Keratinocyte (primary cell): ENCODE data around the gene IVL.

Experiments used
- CTCF ChIP-seq, 3 experiments: IDR thresholded peaks in 1 of 3; conservative IDR thresholded peaks in 1 of 3; optimal IDR thresholded peaks in 1 of 3; 2 replicates in 2 of 3; 3 replicates in 1 of 3; pipeline versions ENCODE3 to v1.5.1; 2011; ENCODE audit warnings: low read length in 3 of 3, mild to moderate bottlenecking in 3 of 3, moderate library complexity in 2 of 3, control low read depth in 1 of 3, inconsistent platforms in 1 of 3; ENCODE audit not compliant: insufficient read depth in 2 of 3; ENCODE audit errors: extremely low read depth in 1 of 3
- EZH2 ChIP-seq: IDR thresholded peaks from one replicate; pipeline ENCODE4 v1.6.1; 2012; ENCODE audit warnings: inconsistent platforms, mild to moderate bottlenecking, low read length, moderate library complexity

- TF ChIP-seq CTCF (optimal IDR thresholded peaks at IDR 0.05 in 1 of 3, IDR thresholded peaks at IDR 0.05 in 1 of 3, conservative IDR thresholded peaks at IDR 0.05 in 1 of 3; ENCODE audit: extremely low read depth in 1 of 3, insufficient read depth in 2 of 3, low read length in 3 of 3) (no peak), EZH2 (no peak)
These were observed 33.8 kb downstream of the IVL start for GRCh38 chr1:152942161-152942560.
